Measurements from ENCODE around the gene GALNTL6.

DNA sequence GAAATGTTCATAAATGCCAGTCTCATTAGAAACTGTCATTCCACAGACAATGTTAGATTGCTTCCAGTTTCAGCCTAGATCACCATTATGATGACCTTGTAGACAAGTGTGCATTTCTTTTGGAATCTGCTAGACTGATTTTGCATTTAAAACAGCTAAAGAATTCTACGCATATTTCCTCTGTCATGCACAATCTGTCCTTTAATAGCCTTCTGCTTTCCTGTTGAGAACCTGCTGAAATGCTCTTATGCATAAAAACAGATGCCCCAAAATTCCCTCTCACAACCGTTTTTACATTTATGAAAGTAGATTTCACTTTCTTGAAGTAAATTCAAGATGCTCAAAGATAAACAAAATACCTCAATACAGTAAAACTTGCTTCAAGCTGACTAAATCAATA lies 673.3 kb downstream of the GALNTL6 start:
- TF ChIP-seq CTCF (IDR thresholded peaks at IDR 0.05) (no peak), POLR2A (IDR thresholded peaks at IDR 0.05) (no peak)

All from Peyer's patch (tissue), 4 donors.